SK-N-SH (cell line): Measurements from ENCODE around the gene KRTAP4-5. TPM values are rescaled to one million over a fixed set of nuclear protein-coding genes. Genes with fewer than 3 reads are reported as not detected.

Experiments
- CTCF ChIA-PET: fragments of 300-600, 350-600 bp; formaldehyde crosslinking; extraction: SDS; loops from one replicate; lab custom pipeline; 2021; lab: Yijun Ruan, JAX
- POLR2A ChIA-PET: fragments of 350-600 bp; sonication (Branson Sonifier 250); formaldehyde crosslinking; extraction: SDS; loops from one replicate; lab custom pipeline; 2020; ENCODE audit warnings: antibody characterized with exemption, inconsistent platforms; lab: Yijun Ruan, JAX
- DNase-seq: peaks from one replicate; pipeline ENCODE4 v3.0.0; 2012
- H2AFZ ChIP-seq: fragments of 200-600 bp; sonication (generic); 2 replicates; pipeline ENCODE4 v1.8.1; 2016; ENCODE audit warnings: antibody characterized with exemption, mild to moderate bottlenecking, low read depth
- H3F3A ChIP-seq: fragments of 200-600 bp; sonication (generic); replicated peaks from 2 replicates; pipeline ENCODE3; 2016; ENCODE audit warnings: antibody characterized with exemption, mild to moderate bottlenecking; ENCODE audit not compliant: insufficient read depth
- H3K27ac ChIP-seq, 2 experiments: fragments of 200-500 bp in 1 of 2; fragments of 200-600 bp in 1 of 2; sonication (Bioruptor generic) in 1 of 2; sonication (generic), shearing (Covaris generic) in 1 of 2; 2 replicates each; pipeline versions ENCODE4 v1.5.1 to v1.6.1; 2014 to 2016; ENCODE audit warnings: low read depth in 2 of 2, inconsistent platforms in 1 of 2, low read length in 1 of 2, mild to moderate bottlenecking in 1 of 2, mixed read lengths in 1 of 2
- H3K27me3 ChIP-seq: fragments of 200-600 bp; sonication (generic), shearing (Covaris generic); 2 replicates; pipeline ENCODE4 v1.6.1; 2016; ENCODE audit warnings: mixed run types; ENCODE audit not compliant: insufficient read depth
- H3K36me3 ChIP-seq, 2 experiments: fragments of 200-500 bp in 1 of 2; fragments of 200-600 bp in 1 of 2; sonication (Bioruptor generic) in 1 of 2; sonication (generic) in 1 of 2; replicated peaks in 1 of 2; 2 replicates each; pipeline versions ENCODE3 to v1.5.1; 2014 to 2016; ENCODE audit warnings: low read length in 1 of 2, mild to moderate bottlenecking in 1 of 2; ENCODE audit not compliant: insufficient read depth in 2 of 2, control insufficient read depth in 1 of 2
- H3K4me1 ChIP-seq, 2 experiments: fragments of 200-500 bp in 1 of 2; fragments of 200-600 bp in 1 of 2; sonication (Bioruptor generic) in 1 of 2; sonication (generic), shearing (Covaris generic) in 1 of 2; 2 replicates each; pipeline versions ENCODE4 v1.5.1 to v1.6.1; 2014 to 2016; ENCODE audit warnings: low read depth in 1 of 2, low read length in 1 of 2, mixed run types in 1 of 2; ENCODE audit not compliant: insufficient read depth in 2 of 2, control insufficient read depth in 1 of 2
- H3K4me2 ChIP-seq: fragments of 200-600 bp; sonication (generic), shearing (Covaris generic); 2 replicates; pipeline ENCODE4 v1.6.1; 2017; ENCODE audit warnings: mixed run types
- H3K4me3 ChIP-seq, 2 experiments: fragments of 200-500 bp in 1 of 2; fragments of 200-600 bp in 1 of 2; sonication (Bioruptor generic) in 1 of 2; sonication (generic), shearing (Covaris generic) in 1 of 2; 2 replicates each; pipeline versions ENCODE4 v1.5.1 to v1.8.1; 2014 to 2016; ENCODE audit warnings: low read depth in 2 of 2, inconsistent platforms in 1 of 2, low read length in 1 of 2, mild to moderate bottlenecking in 1 of 2, mixed read lengths in 1 of 2, moderate library complexity in 1 of 2
- H3K79me2 ChIP-seq: fragments of 200-600 bp; sonication (generic); 2 replicates; pipeline ENCODE4 v1.8.1; 2017; ENCODE audit warnings: mild to moderate bottlenecking; ENCODE audit not compliant: insufficient read depth
- H3K9ac ChIP-seq: fragments of 200-600 bp; sonication (generic); 2 replicates; pipeline ENCODE4 v1.6.1; 2017; ENCODE audit warnings: mixed run types
- H3K9me2 ChIP-seq: fragments of 200-600 bp; sonication (generic); 2 replicates; pipeline ENCODE4 v1.6.1; 2017; ENCODE audit warnings: mixed run types
- H3K9me3 ChIP-seq: fragments of 200-600 bp; sonication (generic); 2 replicates; pipeline ENCODE4 v1.6.1; 2017; ENCODE audit warnings: mixed run types, mild to moderate bottlenecking, moderate library complexity
- H4K20me1 ChIP-seq: fragments of 200-600 bp; sonication (generic); 2 replicates; pipeline ENCODE4 v1.6.1; 2017; ENCODE audit warnings: mild to moderate bottlenecking, mixed run types; ENCODE audit not compliant: insufficient read depth
- CTCF ChIP-seq: fragments of 200-600 bp; sonication (generic); IDR thresholded peaks from 2 replicates; pipeline ENCODE4 v1.6.1; 2017; ENCODE audit warnings: antibody characterized with exemption, mild to moderate bottlenecking, moderate library complexity
- ELF1 ChIP-seq: IDR thresholded peaks from 2 replicates; pipeline ENCODE4 v1.4.0; 2012
- EZH2phosphoT487 ChIP-seq: fragments of 200-600 bp; sonication (generic); IDR thresholded peaks from 2 replicates; pipeline ENCODE4 v1.6.1; 2017; ENCODE audit warnings: low read depth, mixed run types, mild to moderate bottlenecking, antibody characterized with exemption, moderate library complexity, borderline replicate concordance
- FOXJ3 ChIP-seq: sonication (generic); formaldehyde crosslinking; IDR thresholded peaks from 2 replicates; pipeline ENCODE4 v1.5.1; 2020; ENCODE audit warnings: mild to moderate bottlenecking, missing genetic modification reagents
- MEF2A ChIP-seq: IDR thresholded peaks from 2 replicates; pipeline ENCODE4 v1.4.0; 2012; ENCODE audit warnings: low read depth, borderline replicate concordance
- MXI1 ChIP-seq: IDR thresholded peaks from 2 replicates; pipeline ENCODE4 v1.6.1; 2012; ENCODE audit warnings: mild to moderate bottlenecking, low read depth, low read length, improper control_type of control experiment
- NFIC ChIP-seq: IDR thresholded peaks from 2 replicates; pipeline ENCODE4 v1.4.0; 2012; ENCODE audit warnings: borderline replicate concordance
- PBX3 ChIP-seq: IDR thresholded peaks from 2 replicates; pipeline ENCODE4; 2012
- POLR2AphosphoS5 ChIP-seq: IDR thresholded peaks from 2 replicates; pipeline ENCODE4 v1.6.1; 2012; ENCODE audit warnings: low read depth, low read length
- RAD21 ChIP-seq: IDR thresholded peaks from 2 replicates; pipeline ENCODE4 v1.6.1; 2012; ENCODE audit warnings: mild to moderate bottlenecking, low read length
- RCOR1 ChIP-seq: fragments of 150-350 bp; IDR thresholded peaks from 2 replicates; pipeline ENCODE4 v1.6.1; 2017; ENCODE audit warnings: antibody characterized with exemption, low read length
- RFX5 ChIP-seq: IDR thresholded peaks from 2 replicates; pipeline ENCODE4 v1.6.1; 2012; ENCODE audit warnings: mild to moderate bottlenecking, improper control_type of control experiment, low read length
- TAF1 ChIP-seq: IDR thresholded peaks from 2 replicates; pipeline ENCODE4 v1.6.1; 2012; ENCODE audit warnings: low read depth, mild to moderate bottlenecking, low read length, moderate library complexity, borderline replicate concordance
- TCF12 ChIP-seq: IDR thresholded peaks from 2 replicates; pipeline ENCODE4 v1.4.0; 2012
- TEAD4 ChIP-seq: IDR thresholded peaks from 2 replicates; pipeline ENCODE4 v1.4.0; 2012; ENCODE audit warnings: mild to moderate bottlenecking, borderline replicate concordance; ENCODE audit not compliant: insufficient read depth
- USF1 ChIP-seq: IDR thresholded peaks from 2 replicates; pipeline ENCODE4 v1.4.0; 2012; ENCODE audit warnings: low read depth, borderline replicate concordance
- YY1 ChIP-seq: IDR thresholded peaks from 2 replicates; pipeline ENCODE4 v1.4.0; 2012; ENCODE audit warnings: low read depth, mild to moderate bottlenecking
- ZBTB33 ChIP-seq: IDR thresholded peaks from 2 replicates; pipeline ENCODE4 v1.4.0; 2012; ENCODE audit warnings: low read depth, borderline replicate concordance
- WGBS: methylation state at CpG from one replicate; pipeline ENCODE4 v1.1.6; 2017; ENCODE audit warnings: low lambda C conversion rate; 5-methylcytosine and 5-hydroxymethylcytosine counted together
- polyA plus RNA-seq, 3 experiments: library from polyadenylated mRNA; depleted of rRNA; stranded (reverse); fragments of >200 nt; gene quantifications; 2 replicates each; pipeline ENCODE4 v1.2.3, GENCODE V29; 2012

The KRTAP4-5 gene
- polyA plus RNA-seq, 1 of the 3 experiments (the other 2 are of a cell fraction), result not detected

GRCh38 chr17:41186872-41187271 is 37.2 kb upstream of the KRTAP4-5 start:
- Histone ChIP-seq H3K4me1 (no peaks in the 10 kb centered on the region), H3K36me3 (no peaks in the 10 kb centered on the region), H3F3A (no peaks in the 10 kb centered on the region), H3K79me2 (no peaks in the 10 kb centered on the region), H3K4me3 (no peak overlapping the region), H3K9ac (no peak overlapping the region), H4K20me1 (no peaks in the 10 kb centered on the region), H3K4me2 (no peak overlapping the region), H3K27me3 (peaks cover 12% of the 10 kb centered on the region; the same call in 1 of the 2 replicates), H3K9me2 (no peaks in the 10 kb centered on the region), H3K27ac (no peak overlapping the region), H2AFZ (no peak overlapping the region), H3K9me3 (no peaks in the 10 kb centered on the region)
- TF ChIP-seq MEF2A (no peak), PBX3 (no peak), USF1 (no peak), RFX5 (no peak), FOXJ3 (no peak), NFIC (no peak), EZH2phosphoT487 (no peak), TAF1 (no peak), MXI1 (no peak), ELF1 (no peak), RAD21 (no peak), YY1 (no peak), ZBTB33 (no peak)
- ChIA-PET POLR2A (no interaction called here), CTCF (interaction anchor here (1.0 to 1.3 kb wide), 2 partner anchors 135 to 362 kb away, joined by 3 to 7 read pairs; no protein-coding TSS in a partner anchor)
- 0% methylated on average over 2 of the region's 2 CpGs for WGBS
- DNase-seq, result no peak

- no peak overlapping the region for H2AFZ ChIP-seq
- H3K36me3 ChIP-seq, result no peaks in the 10 kb centered on the region
- H3K9me2 ChIP-seq, result no peaks in the 10 kb centered on the region
- H3K4me2 ChIP-seq, result no peak overlapping the region
- no peaks in the 10 kb centered on the region for H3F3A ChIP-seq
- no peak overlapping the region for H3K4me3 ChIP-seq
- no peak overlapping the region for H3K9ac ChIP-seq
- no peaks in the 10 kb centered on the region for H3K4me1 ChIP-seq
- H3K9me3 ChIP-seq, result no peaks in the 10 kb centered on the region
- H4K20me1 ChIP-seq, result no peaks in the 10 kb centered on the region
- ChIA-PET POLR2A (no interaction called here), CTCF (no interaction called here)
- TF ChIP-seq RCOR1, result no peak
- TF ChIP-seq TCF12, result no peak
- no peak for TF ChIP-seq CTCF
- no peak for TF ChIP-seq NFIC
- TF ChIP-seq TEAD4, result no peak
- TF ChIP-seq YY1, result no peak
- no peak for TF ChIP-seq POLR2AphosphoS5
- H3K27ac ChIP-seq, result no peak overlapping the region
- H3K27me3 ChIP-seq, result peaks cover 12% of the 10 kb centered on the region; the same call in 1 of the 2 replicates
- H3K79me2 ChIP-seq, result no peaks in the 10 kb centered on the region
- DNase-seq, result no peak
- 0% methylated on average over 1 of the region's 1 CpG for WGBS
Measured at GRCh38 chr17:41185001-41185400, 35.4 kb upstream of the KRTAP4-5 start.
